SH-SY5Y (cell line): ENCODE measurements around the gene MPPED1.

Experiments
- GATA2 ChIP-seq: IDR thresholded peaks from 2 replicates; pipeline ENCODE4 v1.6.1; 2011; ENCODE audit warnings: mild to moderate bottlenecking, low read depth, low read length
- GATA3 ChIP-seq: IDR thresholded peaks from 2 replicates; pipeline ENCODE4 v1.6.1; 2011; ENCODE audit warnings: low read depth, mild to moderate bottlenecking, low read length, moderate library complexity

- TF ChIP-seq GATA3, result no peak
- TF ChIP-seq GATA2, result no peak
Measured at GRCh38 chr22:43541462-43542407, 129.9 kb downstream of the MPPED1 start.
